Transverse colon (tissue), 4 donors: ENCODE data around the gene CST7. TPM values are rescaled to one million over a fixed set of nuclear protein-coding genes. Genes with fewer than 3 reads are reported as not detected.

Experiments
- DNase-seq: peaks from one replicate; pipeline ENCODE4 v3.0.0-alpha.2; 2019
- H3K27ac ChIP-seq, 4 donors: fragments of 200-600 bp; sonication (generic); 2 replicates each; pipeline ENCODE4 v1.5.1; 2016 to 2018; ENCODE audit warnings: inconsistent platforms in 4 of 4
- H3K27me3 ChIP-seq: fragments of 200-600 bp; sonication (generic); 2 replicates; pipeline ENCODE4 v1.5.1; 2017; ENCODE audit warnings: inconsistent platforms
- H3K36me3 ChIP-seq, 4 donors: fragments of 200-600 bp; sonication (generic); 2 replicates each; pipeline ENCODE4 v1.5.1; 2017 to 2019; ENCODE audit warnings: inconsistent platforms in 4 of 4
- H3K4me1 ChIP-seq, 4 donors: fragments of 200-600 bp; sonication (generic); 2 replicates each; pipeline ENCODE4 v1.5.1; 2017 to 2020; ENCODE audit warnings: inconsistent platforms in 4 of 4
- H3K4me3 ChIP-seq, 4 donors: fragments of 200-600 bp; sonication (generic); 1 replicate in 1 of 4; 2 replicates in 3 of 4; pipeline versions ENCODE4 v1.5.1 to v1.6.1; 2017 to 2019; ENCODE audit warnings: inconsistent platforms in 4 of 4
- H3K9me3 ChIP-seq, 2 donors: fragments of 200-600 bp; sonication (generic); 2 replicates each; pipeline ENCODE4 v1.5.1; 2017 to 2019; ENCODE audit warnings: inconsistent platforms in 2 of 2
- EP300 ChIP-seq: sonication (generic); formaldehyde crosslinking; IDR thresholded peaks from one replicate; pipeline ENCODE4 v1.6.1; 2017; ENCODE audit warnings: antibody characterized with exemption, low read depth
- POLR2A ChIP-seq: fragments of 450-650 bp; IDR thresholded peaks from one replicate; pipeline ENCODE4 v1.6.1; 2016; ENCODE audit warnings: antibody characterized with exemption, mild to moderate bottlenecking, moderate library complexity
- POLR2AphosphoS5 ChIP-seq, 3 donors: sonication (generic); formaldehyde crosslinking; IDR thresholded peaks; one replicate each; pipeline ENCODE4 v1.6.1; 2016; ENCODE audit warnings: antibody characterized with exemption in 3 of 3
- WGBS, 2 donors: methylation state at CpG; one replicate each; pipeline ENCODE4 v1.1.5; 2018; ENCODE audit warnings: low coverage in 1 of 2; 5-methylcytosine and 5-hydroxymethylcytosine counted together
- in situ Hi-C, 4 donors: fragments of 200-750 bp; cut with MboI; loops; one replicate each; pipeline versions ENCODE4 v1.15.0 to v1.15.1; 2017; ENCODE audit warnings: low sequenced_read_pairs in 3 of 4, low pct_ligation_motif_present in 1 of 4, low pct_unique_long_range_greater_than_20kb in 1 of 4
- intact Hi-C: fragments of 100-400 bp; cut with DNase I; formaldehyde crosslinking; loops from one replicate; pipeline ENCODE4 v1.15.1; 2023; ENCODE audit warnings: low total_unique reads
- total RNA-seq, 4 donors: library from RNA; depleted of rRNA; stranded (reverse); fragments of >200 nt; gene quantifications; one replicate each; pipeline ENCODE4 v1.1.0, GENCODE V29; 2016
- TF ChIP-seq, protein P1 (sequence below), 5 experiments: fragments of 200-600 bp in 3 of 5; fragments of 450-650 bp in 2 of 5; sonication (generic) in 3 of 5; IDR thresholded peaks; 1 replicate in 2 of 5; 2 replicates in 3 of 5; pipeline ENCODE4 v1.5.1; 2016 to 2017; ENCODE audit warnings: antibody characterized with exemption in 5 of 5, inconsistent platforms in 3 of 5, mild to moderate bottlenecking in 2 of 5, moderate library complexity in 1 of 5

CST7 gene
- total RNA-seq, 4 donors from 2014 or later: 3.2 to 3.3 TPM; not detected in 2

DNA sequence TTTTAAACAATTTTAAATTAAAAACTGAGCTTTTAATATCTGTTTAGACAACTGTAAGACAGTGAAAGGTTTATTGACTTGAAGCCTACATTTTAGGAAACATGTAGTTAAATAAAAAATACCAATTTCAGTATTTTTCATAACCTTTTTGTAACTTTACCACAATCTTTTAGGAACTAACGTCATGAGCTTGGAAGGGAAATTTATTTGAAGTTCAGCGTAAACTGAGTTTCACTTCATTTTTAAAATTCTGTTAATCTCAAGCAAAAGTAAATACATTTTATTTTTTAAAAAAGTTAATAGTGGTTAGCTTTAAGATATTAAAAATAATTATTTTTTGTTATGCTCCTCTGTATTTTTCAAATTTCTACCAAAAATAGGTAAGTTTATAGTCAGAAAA is 5.5 kb downstream of the CST7 start:
- Histone ChIP-seq H3K4me1 (peaks cover 0 to 2% (median 0%) of the 10 kb centered on the region in 4 donors), H3K27ac (no peak overlapping the region), H3K9me3 (no peaks in the 10 kb centered on the region), H3K36me3 (peaks cover 0 to 5% (median 0%) of the 10 kb centered on the region in 4 donors), H3K27me3 (peaks cover 4% of the 10 kb centered on the region), H3K4me3 (no peak overlapping the region)
- intact Hi-C loops: loop anchor here (10.0 kb wide), 1 partner anchor 1710 kb away; no protein-coding TSS in a partner anchor
- no peak for TF ChIP-seq POLR2AphosphoS5 (IDR thresholded peaks at IDR 0.05)
- TF ChIP-seq POLR2A: no peak
- TF ChIP-seq, protein P1, sequence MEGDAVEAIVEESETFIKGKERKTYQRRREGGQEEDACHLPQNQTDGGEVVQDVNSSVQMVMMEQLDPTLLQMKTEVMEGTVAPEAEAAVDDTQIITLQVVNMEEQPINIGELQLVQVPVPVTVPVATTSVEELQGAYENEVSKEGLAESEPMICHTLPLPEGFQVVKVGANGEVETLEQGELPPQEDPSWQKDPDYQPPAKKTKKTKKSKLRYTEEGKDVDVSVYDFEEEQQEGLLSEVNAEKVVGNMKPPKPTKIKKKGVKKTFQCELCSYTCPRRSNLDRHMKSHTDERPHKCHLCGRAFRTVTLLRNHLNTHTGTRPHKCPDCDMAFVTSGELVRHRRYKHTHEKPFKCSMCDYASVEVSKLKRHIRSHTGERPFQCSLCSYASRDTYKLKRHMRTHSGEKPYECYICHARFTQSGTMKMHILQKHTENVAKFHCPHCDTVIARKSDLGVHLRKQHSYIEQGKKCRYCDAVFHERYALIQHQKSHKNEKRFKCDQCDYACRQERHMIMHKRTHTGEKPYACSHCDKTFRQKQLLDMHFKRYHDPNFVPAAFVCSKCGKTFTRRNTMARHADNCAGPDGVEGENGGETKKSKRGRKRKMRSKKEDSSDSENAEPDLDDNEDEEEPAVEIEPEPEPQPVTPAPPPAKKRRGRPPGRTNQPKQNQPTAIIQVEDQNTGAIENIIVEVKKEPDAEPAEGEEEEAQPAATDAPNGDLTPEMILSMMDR (IDR thresholded peaks at IDR 0.05): no peak
- TF ChIP-seq EP300: no peak
- WGBS, 2 donors: 66 to 87% methylated on average over 2 of the region's 2 CpGs
- in situ Hi-C loops: no loop called here
- no peak for DNase-seq

DNA sequence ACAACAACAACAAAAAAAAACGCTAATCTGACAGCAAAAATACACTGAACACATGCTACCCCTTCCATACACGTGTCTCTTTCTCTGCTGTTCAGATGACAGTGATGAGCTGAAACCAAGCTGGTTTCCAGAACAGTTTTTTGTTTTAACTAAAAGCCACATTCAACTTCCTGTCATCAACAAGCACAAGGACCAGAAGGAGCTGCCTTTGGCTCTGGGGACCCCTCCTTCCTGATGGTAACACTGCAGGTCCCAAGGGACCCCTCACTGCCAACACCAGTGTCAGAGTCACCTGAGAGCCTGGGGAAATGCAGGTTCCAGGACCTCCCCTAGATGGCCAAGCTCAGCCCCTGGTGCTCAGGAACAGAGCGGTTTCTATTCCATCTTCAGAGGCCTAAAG is 6.0 kb downstream of the CST7 start:
- H3K4me1 ChIP-seq: peaks cover 0 to 2% (median 0%) of the 10 kb centered on the region in 4 donors
- H3K4me3 ChIP-seq: no peak overlapping the region
- H3K27ac ChIP-seq: no peak overlapping the region
- DNase-seq: no peak
- no peak for TF ChIP-seq POLR2A
- TF ChIP-seq EP300: no peak
- no peak for TF ChIP-seq POLR2AphosphoS5 (IDR thresholded peaks at IDR 0.05)
- TF ChIP-seq, protein P1 (IDR thresholded peaks at IDR 0.05): no peak
- peaks cover 4% of the 10 kb centered on the region for H3K27me3 ChIP-seq
- intact Hi-C loops: loop anchor here (10.0 kb wide), 1 partner anchor 1710 kb away; no protein-coding TSS in a partner anchor
- H3K36me3 ChIP-seq: peaks cover 0 to 5% (median 0%) of the 10 kb centered on the region in 4 donors
- 50 to 66% methylated on average over 2 to 3 of the region's 3 CpGs for WGBS, 2 donors
- H3K9me3 ChIP-seq: no peaks in the 10 kb centered on the region
- in situ Hi-C loops: no loop called here

DNA sequence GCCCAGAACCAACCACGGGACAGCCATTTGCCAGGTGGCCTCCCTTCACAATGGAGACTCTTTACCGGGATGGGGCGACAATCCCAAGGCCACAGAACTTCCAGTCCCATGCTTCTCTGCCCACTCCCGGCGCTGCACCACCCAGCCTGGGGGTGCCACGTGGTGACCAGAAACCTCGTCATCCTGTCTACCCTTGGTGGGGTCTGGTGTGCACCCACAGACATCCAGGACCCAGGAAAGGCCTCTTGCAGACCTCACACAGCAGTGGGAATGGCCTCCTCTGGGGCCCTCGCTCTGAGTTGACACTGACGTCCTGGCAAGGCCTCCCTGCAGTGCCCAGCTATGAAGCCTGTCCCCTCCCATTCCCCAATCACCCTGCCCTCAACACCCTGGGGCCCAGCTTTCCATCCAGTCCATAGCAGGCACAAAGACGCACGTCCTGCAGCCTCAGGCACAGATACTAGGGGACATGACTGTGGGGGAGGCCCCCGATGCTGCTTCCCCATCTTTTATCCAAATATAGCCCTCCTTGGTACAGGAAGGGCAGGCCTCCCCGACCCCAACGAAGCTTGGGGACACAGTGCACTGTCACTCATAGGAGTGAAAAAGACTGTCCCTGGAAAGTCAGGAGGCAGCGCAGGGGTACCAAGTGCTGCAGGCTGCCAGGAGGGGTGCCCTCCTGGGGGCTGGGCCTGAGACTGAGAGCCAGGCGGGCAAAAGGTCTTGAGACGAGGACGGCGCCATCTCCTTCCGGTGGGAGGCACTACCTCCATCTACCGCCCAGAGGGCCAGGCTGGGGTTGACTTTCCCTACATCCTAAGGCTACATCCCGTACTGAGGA is 7.2 kb downstream of the CST7 start:
- Histone ChIP-seq H3K27ac (no peak overlapping the region), H3K9me3 (no peaks in the 10 kb centered on the region), H3K4me1 (peaks cover 0 to 2% (median 0%) of the 10 kb centered on the region in 4 donors), H3K4me3 (no peak overlapping the region), H3K27me3 (no peaks in the 10 kb centered on the region), H3K36me3 (peaks cover 0 to 5% (median 2%) of the 10 kb centered on the region in 4 donors)
- DNase-seq: no peak
- in situ Hi-C loops: no loop called here
- 95 to 100% methylated on average over 2 to 21 of the region's 22 CpGs for WGBS, 2 donors
- TF ChIP-seq, protein P1 (IDR thresholded peaks at IDR 0.05): no peak
- TF ChIP-seq EP300 (no peak), POLR2AphosphoS5 (IDR thresholded peaks at IDR 0.05) (no peak), POLR2A (no peak)
- intact Hi-C loops: loop anchor here (10.0 kb wide), 1 partner anchor 1711 kb away; no protein-coding TSS in a partner anchor

DNA sequence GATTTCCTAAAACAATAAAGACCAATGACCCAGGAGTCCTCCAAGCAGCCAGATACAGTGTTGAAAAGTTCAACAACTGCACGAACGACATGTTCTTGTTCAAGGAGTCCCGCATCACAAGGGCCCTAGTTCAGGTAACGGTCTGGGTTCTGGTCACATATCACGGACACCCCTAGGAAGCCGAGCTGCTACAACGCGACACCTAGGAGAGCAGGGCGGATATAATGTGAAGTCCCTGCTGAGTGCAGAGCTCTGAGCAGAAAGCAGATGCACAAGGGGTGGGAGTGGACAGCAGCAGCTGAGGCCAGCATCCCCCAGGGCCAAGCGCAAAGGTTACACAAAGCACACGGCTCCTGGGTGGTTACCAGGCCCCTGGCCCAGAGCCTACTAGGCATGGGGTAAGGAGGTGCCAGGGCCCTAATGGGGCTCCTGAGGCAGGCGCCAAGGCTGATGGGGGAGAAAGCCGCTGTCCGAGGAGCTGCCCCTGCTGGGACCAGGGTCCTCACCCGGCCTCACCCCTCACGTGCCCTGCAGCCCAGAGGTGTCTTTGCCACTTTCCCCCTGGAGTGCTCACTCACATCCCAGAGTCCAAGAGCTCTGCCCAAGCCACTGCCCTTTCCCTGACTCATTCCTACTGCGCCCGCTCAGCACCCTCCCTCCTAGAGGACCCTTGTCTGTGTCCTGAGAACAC is 8.4 kb downstream of the CST7 start:
- H3K4me1 ChIP-seq: peaks cover 0 to 2% (median 0%) of the 10 kb centered on the region in 4 donors
- H3K4me3 ChIP-seq: no peak overlapping the region
- TF ChIP-seq, protein P1 (IDR thresholded peaks at IDR 0.05): no peak
- 95 to 97% methylated on average over 6 to 16 of the region's 18 CpGs for WGBS, 2 donors
- no peaks in the 10 kb centered on the region for H3K9me3 ChIP-seq
- no peak for DNase-seq
- H3K27ac ChIP-seq: no peak overlapping the region
- intact Hi-C loops: loop anchor here (10.0 kb wide), 1 partner anchor 1713 kb away; no protein-coding TSS in a partner anchor
- H3K36me3 ChIP-seq: peaks cover 0 to 8% (median 3%) of the 10 kb centered on the region in 4 donors
- H3K27me3 ChIP-seq: no peaks in the 10 kb centered on the region
- in situ Hi-C loops: no loop called here
